Activated CD8-positive, alpha-beta T cell treated with anti-CD3 and anti-CD28 coated beads, Interleukin-2, amount 10 ng/mL, durations not matched to agents 7 days and 5 days (primary cell): Measurements from ENCODE around the gene CMTM2. TPM values are rescaled to one million over a fixed set of nuclear protein-coding genes. Genes with fewer than 3 reads are reported as not detected.

Experiments
- ATAC-seq: fragments of 150-1000 bp; cut with Tn5 transposase; one replicate; pipeline ENCODE4 v1.10.0; 2021; ENCODE audit warnings: moderate library complexity
- CTCF ChIA-PET: fragments of 350-600 bp; sonication (Branson Sonifier 250); formaldehyde crosslinking; loops from one replicate; lab custom pipeline; 2021; ENCODE audit warnings: antibody characterized with exemption; lab: Charles Lee
- POLR2A ChIA-PET: fragments of 350-600 bp; sonication (Branson Sonifier 250); formaldehyde crosslinking; loops from one replicate; lab custom pipeline; 2021; ENCODE audit warnings: antibody characterized with exemption; lab: Charles Lee
- DNase-seq: peaks from one replicate; pipeline ENCODE4 v3.0.0-alpha.2; 2020
- H3K27ac Mint-ChIP-seq: one replicate; pipeline ENCODE4 v1.8.0; 2021; ENCODE audit warnings: mild to moderate bottlenecking, mixed read lengths
- H3K27me3 Mint-ChIP-seq: one replicate; pipeline ENCODE4 v1.8.0; 2021; ENCODE audit warnings: low read depth, mixed read lengths
- H3K36me3 Mint-ChIP-seq: one replicate; pipeline ENCODE4 v1.8.0; 2021; ENCODE audit warnings: low read depth, mixed read lengths
- H3K4me1 Mint-ChIP-seq: one replicate; pipeline ENCODE4 v1.8.0; 2021; ENCODE audit warnings: low read depth, mixed read lengths
- H3K4me3 Mint-ChIP-seq: one replicate; pipeline ENCODE4 v1.8.0; 2021; ENCODE audit warnings: mild to moderate bottlenecking, mixed read lengths
- H3K9me3 Mint-ChIP-seq: one replicate; pipeline ENCODE4 v1.8.0; 2022; ENCODE audit warnings: mixed read lengths; ENCODE audit not compliant: insufficient read depth
- total RNA-seq, 2 experiments: library from RNA; stranded (reverse); gene quantifications; one replicate each; pipeline ENCODE4 v1.2.3, GENCODE V29; 2021

CMTM2 gene
- total RNA-seq, 2 experiments from 2014 or later, result 0.68 to 0.82 TPM

DNA sequence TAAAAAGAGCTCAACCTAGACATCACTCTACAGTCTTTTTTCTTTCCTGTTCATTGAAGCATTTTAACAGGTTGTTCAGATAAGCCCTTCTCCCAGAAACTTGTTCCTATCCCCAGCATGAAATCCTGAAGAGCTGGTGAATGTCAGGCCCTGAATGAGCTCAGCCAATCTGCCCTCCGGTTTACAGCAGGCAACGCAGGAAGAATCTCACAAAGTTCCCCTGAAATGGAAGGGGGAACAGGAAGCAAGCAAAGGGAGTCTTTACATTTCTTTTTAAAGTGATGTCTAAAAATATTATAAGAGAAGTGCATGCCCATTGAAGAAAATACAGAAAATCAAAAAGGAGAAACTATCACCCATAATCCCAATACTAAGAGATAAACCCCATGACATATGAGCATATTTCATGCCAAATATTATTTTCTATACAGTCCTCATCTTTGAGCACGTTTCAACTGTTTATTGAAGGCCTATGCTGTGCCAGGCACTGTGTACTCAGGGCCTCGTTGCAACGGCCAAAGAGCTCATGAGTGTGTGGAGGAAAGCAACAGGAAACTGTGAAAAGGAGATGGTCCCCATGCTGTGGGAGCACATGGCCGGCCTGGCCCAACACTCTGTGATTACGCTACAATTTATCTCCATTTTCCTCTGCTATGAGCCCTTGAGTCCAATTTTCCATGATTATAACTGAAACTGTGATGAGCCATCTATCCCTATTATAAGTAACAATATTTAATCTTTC, 35.1 kb upstream of the CMTM2 start:
- DNase-seq, result no peak
- H3K27ac Mint-ChIP-seq, result no peak overlapping the region
- H3K4me3 Mint-ChIP-seq, result no peak overlapping the region
- ATAC-seq, result no peak
- ChIA-PET POLR2A (interaction anchor here (1.6 to 2.5 kb wide), 2 partner anchors 8 to 60 kb away, joined by 3 to 8 read pairs; partner anchors contain the start of genes CKLF and CMTM3), CTCF (interaction anchor here (1.4 to 1.7 kb wide), 3 partner anchors 8 to 20 kb away, joined by 3 to 6 read pairs (median 5); partner anchors contain the start of gene CKLF)
- peaks cover 37% of the 10 kb centered on the region for H3K4me1 Mint-ChIP-seq
- no peaks in the 10 kb centered on the region for H3K9me3 Mint-ChIP-seq
- H3K36me3 Mint-ChIP-seq, result no peaks in the 10 kb centered on the region
- H3K27me3 Mint-ChIP-seq, result no peaks in the 10 kb centered on the region

DNA sequence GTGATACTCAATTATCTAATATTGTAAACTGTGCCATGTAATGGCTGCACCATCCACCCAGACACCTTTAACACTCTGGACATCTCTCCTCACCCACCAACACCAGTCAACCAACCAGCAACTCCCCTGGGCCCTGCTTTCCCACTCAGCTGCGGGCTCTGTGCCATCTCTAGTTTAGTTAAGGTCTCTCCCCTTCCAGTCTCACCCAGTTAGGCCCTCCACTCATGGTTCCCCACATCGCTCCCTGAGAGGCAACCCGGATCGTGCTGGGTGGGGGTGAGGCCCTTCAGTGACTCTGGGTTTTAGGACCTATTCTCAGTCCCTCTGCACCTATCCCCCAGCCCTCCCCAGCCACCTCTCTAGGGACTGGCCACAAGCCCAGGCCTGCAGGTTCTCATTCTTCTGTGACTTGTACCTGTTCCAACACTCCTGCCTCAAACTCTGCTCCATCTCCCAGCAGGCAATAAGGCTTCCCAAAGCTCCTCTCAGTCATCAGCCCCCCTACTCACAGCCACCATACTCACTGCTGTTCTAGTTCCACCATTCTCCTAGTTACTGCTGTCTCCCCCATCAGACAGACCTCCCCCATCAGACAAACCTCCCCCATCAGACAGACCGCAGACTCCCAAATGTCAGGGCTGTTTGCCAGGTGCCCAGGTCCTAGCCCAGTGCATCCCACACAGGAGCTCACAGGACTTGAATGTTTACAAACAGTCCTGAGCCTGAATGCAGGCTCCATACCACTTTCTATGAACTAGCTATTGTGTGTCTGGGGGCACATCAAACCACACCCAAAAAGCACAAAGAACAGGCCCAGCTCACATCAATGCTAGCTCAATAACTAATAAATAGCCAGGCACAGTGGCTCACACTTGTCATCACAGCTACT, 31.9 kb upstream of the CMTM2 start:
- H3K4me1 Mint-ChIP-seq, result peaks cover 48% of the 10 kb centered on the region
- DNase-seq, result no peak

GRCh38 chr16:66548068-66548467, 31.2 kb upstream of the CMTM2 start:
- H3K4me3 Mint-ChIP-seq, result no peak overlapping the region
- CTCF ChIA-PET, result interaction anchor here (0.8 to 1.4 kb wide), 8 partner anchors 12 to 142 kb away, joined by 3 to 4 read pairs (median 3); no protein-coding TSS in a partner anchor

More for the DNA sequence above, 31.9 kb upstream of the CMTM2 start:
- ChIA-PET CTCF (interaction anchor here (0.8 to 1.4 kb wide), 7 partner anchors 13 to 142 kb away, joined by 3 to 4 read pairs (median 3); no protein-coding TSS in a partner anchor), POLR2A (interaction anchor here (0.8 to 9.3 kb wide), 7 partner anchors 9 to 57 kb away, joined by 3 to 136 read pairs (median 3); no protein-coding TSS in a partner anchor)
- Mint-ChIP-seq H3K27me3 (no peaks in the 10 kb centered on the region), H3K9me3 (no peaks in the 10 kb centered on the region), H3K4me3 (no peak overlapping the region), H3K36me3 (peaks cover under 1% of the 10 kb centered on the region), H3K27ac (no peak overlapping the region)
- no peak for ATAC-seq

GRCh38 chr16:66548868-66549267, 30.4 kb upstream of the CMTM2 start:
- Mint-ChIP-seq H3K9me3 (no peaks in the 10 kb centered on the region), H3K27me3 (no peaks in the 10 kb centered on the region), H3K27ac (peak overlapping the region; percentile 84), H3K36me3 (peaks cover 13% of the 10 kb centered on the region), H3K4me1 (peaks cover 56% of the 10 kb centered on the region), H3K4me3 (peak overlapping the region; percentile 64)
- ChIA-PET CTCF (interaction anchor here (0.8 to 2.8 kb wide), 6 partner anchors 8 to 142 kb away, joined by 3 to 10 read pairs (median 4); no protein-coding TSS in a partner anchor), POLR2A (interaction anchor here (2.1 to 9.3 kb wide), 3 partner anchors 24 to 33 kb away, joined by 6 to 136 read pairs (median 30); no protein-coding TSS in a partner anchor)
- no peak for DNase-seq
- ATAC-seq, result no peak

More at GRCh38 chr16:66548068-66548467, 31.2 kb upstream of the CMTM2 start:
- DNase-seq (no peak), ATAC-seq (no peak)
- H3K4me1 Mint-ChIP-seq, result peaks cover 49% of the 10 kb centered on the region
- no peaks in the 10 kb centered on the region for H3K27me3 Mint-ChIP-seq
- peak overlapping the region; percentile 84 for H3K27ac Mint-ChIP-seq
- H3K36me3 Mint-ChIP-seq, result peaks cover 5% of the 10 kb centered on the region
- H3K9me3 Mint-ChIP-seq, result no peaks in the 10 kb centered on the region
- POLR2A ChIA-PET, result interaction anchor here (0.8 to 9.3 kb wide), 7 partner anchors 9 to 56 kb away, joined by 3 to 136 read pairs (median 3); no protein-coding TSS in a partner anchor

DNA sequence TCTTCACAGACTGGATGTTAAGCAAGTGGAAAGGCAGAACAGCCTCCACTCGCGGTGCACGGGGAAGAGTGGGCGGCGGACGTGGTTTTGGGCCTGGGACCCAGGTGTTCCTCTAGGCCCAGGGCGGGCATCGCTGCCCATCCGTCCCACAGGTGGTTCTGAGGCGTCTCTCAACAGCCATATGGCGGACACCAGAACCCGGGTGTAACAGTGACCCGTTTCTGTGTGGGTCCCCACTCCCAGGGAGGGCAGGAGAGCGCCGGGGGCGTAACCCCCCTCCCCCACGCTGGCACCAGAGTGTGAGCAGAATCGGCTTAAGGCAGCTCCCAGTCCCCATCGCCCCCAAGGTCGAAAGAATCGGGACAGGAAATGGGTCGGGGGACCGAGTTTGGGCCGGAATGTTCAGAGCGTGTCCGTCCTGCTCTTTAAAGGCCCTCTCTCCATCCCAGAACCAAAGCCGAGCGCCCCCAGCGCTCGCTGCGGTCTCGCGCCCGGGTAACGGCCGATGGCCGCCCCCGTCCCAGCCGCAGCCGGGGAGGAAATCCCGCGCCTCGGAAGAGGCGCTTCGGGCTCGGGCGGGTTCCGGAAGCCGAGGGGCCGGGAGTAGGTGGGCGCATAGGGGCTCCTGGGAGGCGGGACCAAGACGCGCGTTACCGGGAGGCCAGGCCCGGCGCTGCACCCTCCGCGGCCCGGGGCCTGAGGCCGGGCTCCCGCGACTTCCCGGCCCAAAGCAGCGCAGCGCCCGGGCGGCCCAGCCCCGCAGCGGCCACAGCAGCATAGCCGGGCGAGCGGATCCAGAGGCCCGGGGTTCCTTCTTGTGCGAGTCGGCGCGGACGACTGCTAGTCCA, 29.8 kb upstream of the CMTM2 start, which contains the start of gene TK2:
TSS of gene TK2 (minus strand) at position 839 of the 848 bp plus-strand sequence. CDS start at position 778, 61 bp downstream.
- Mint-ChIP-seq H3K27ac (peak within 1 kb of the TSS; percentile 84), H3K4me3 (peak within 1 kb of the TSS; percentile 90), H3K4me1 (peaks cover 59% of the 10 kb centered on the region), H3K36me3 (peaks cover 20% of the 10 kb centered on the region), H3K27me3 (no peaks in the 10 kb centered on the region), H3K9me3 (no peaks in the 10 kb centered on the region)
- ATAC-seq, result peak; percentile 38
- POLR2A ChIA-PET, result interaction anchor here (0.6 to 9.3 kb wide), 3 partner anchors 11 to 32 kb away, joined by 3 to 136 read pairs (median 30); no protein-coding TSS in a partner anchor
- DNase-seq, result peak; percentile 55
- CTCF ChIA-PET, result interaction anchor here (0.9 to 5.3 kb wide), 6 partner anchors 9 to 143 kb away, joined by 3 to 63 read pairs (median 7); no protein-coding TSS in a partner anchor

- ChIA-PET CTCF (interaction anchor here (1.1 to 5.3 kb wide), 17 partner anchors 8 to 328 kb away, joined by 3 to 63 read pairs (median 5); partner anchors contain the start of genes CMTM3 and NAE1), POLR2A (interaction anchor here (0.9 to 9.3 kb wide), 12 partner anchors 8 to 143 kb away, joined by 3 to 136 read pairs (median 8); partner anchors contain the start of gene CMTM3)
- H3K4me1 Mint-ChIP-seq, result peaks cover 76% of the 10 kb centered on the region
- no peaks in the 10 kb centered on the region for H3K9me3 Mint-ChIP-seq
- H3K4me3 Mint-ChIP-seq, result peak overlapping the region; percentile 90
- DNase-seq, result peak; percentile 67
- peak; percentile 52 for ATAC-seq
- no peaks in the 10 kb centered on the region for H3K27me3 Mint-ChIP-seq
- peaks cover 36% of the 10 kb centered on the region for H3K36me3 Mint-ChIP-seq
- peak overlapping the region; percentile 92 for H3K27ac Mint-ChIP-seq
Observed at GRCh38 chr16:66551348-66551759, 27.9 kb upstream of the CMTM2 start.

- H3K27ac Mint-ChIP-seq, result peak overlapping the region; percentile 92
- H3K4me1 Mint-ChIP-seq, result peaks cover 77% of the 10 kb centered on the region
- no peak for DNase-seq
- ChIA-PET POLR2A (interaction anchor here (0.9 to 9.3 kb wide), 15 partner anchors 9 to 143 kb away, joined by 3 to 136 read pairs (median 8); partner anchors contain the start of gene CMTM3), CTCF (interaction anchor here (0.6 to 5.3 kb wide), 24 partner anchors 8 to 328 kb away, joined by 3 to 63 read pairs (median 4); partner anchors contain the start of genes CMTM3 and NAE1)
- H3K9me3 Mint-ChIP-seq, result no peaks in the 10 kb centered on the region
- no peaks in the 10 kb centered on the region for H3K27me3 Mint-ChIP-seq
- ATAC-seq, result peak; percentile 5
- H3K36me3 Mint-ChIP-seq, result peaks cover 37% of the 10 kb centered on the region
- H3K4me3 Mint-ChIP-seq, result peak overlapping the region; percentile 90
Observed at GRCh38 chr16:66551788-66552285, 27.4 kb upstream of the CMTM2 start.

DNA sequence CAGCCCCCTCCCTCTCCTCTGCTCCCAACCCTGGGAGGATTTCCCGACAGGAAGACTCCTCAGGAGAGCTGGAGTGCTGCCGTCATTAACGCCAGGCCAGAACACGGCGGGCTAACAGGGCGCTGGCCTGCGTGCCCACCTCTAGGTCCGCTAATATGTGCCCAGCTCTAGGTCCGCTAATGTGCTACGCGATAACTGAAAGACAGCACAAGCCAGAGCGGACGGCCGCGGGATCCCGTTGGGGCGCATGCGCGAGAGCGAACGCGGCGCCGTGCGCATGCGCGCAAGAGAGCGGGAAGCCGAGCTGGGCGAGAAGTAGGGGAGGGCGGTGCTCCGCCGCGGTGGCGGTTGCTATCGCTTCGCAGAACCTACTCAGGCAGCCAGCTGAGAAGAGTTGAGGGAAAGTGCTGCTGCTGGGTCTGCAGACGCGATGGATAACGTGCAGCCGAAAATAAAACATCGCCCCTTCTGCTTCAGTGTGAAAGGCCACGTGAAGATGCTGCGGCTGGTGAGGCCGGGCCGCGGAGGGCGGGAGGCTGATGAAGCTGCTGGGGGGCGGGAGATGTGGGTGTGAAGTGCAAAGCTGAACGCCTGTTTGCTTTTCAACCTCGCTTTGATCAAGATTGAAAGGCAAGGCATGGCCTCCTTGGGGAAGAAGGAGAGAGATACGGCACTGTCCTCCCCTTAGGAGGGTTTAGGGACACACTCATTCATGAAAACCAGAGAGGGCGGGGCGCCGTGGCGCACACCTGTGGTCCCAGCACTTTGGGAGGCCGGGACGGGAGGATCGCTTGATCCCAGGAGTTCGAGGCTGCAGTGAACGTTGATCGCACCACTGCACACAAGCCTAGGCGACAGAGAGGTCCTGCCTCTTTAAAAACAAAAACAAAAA, 26.7 kb upstream of the CMTM2 start, which contains the start of gene CKLF:
TSS of gene CKLF (plus strand) at position 291 of the 892 bp plus-strand sequence. CDS start at position 431, 140 bp downstream.
- peaks cover 75% of the 10 kb centered on the region for H3K4me1 Mint-ChIP-seq
- H3K27ac Mint-ChIP-seq, result peak within 1 kb of the TSS; percentile 92
- peak; percentile 80 for ATAC-seq
- peak; percentile 93 for DNase-seq
- no peaks in the 10 kb centered on the region for H3K9me3 Mint-ChIP-seq
- peaks cover 40% of the 10 kb centered on the region for H3K36me3 Mint-ChIP-seq
- ChIA-PET POLR2A (interaction anchor here (0.6 to 9.3 kb wide), 23 partner anchors 9 to 321 kb away, joined by 3 to 136 read pairs (median 4); partner anchors contain the start of genes CMTM2 and CMTM3), CTCF (interaction anchor here (0.6 to 5.3 kb wide), 23 partner anchors 9 to 321 kb away, joined by 3 to 63 read pairs (median 4); partner anchors contain the start of genes CMTM3, DYNC1LI2 and NAE1)
- H3K4me3 Mint-ChIP-seq, result peak within 1 kb of the TSS; percentile 90
- no peaks in the 10 kb centered on the region for H3K27me3 Mint-ChIP-seq

- H3K9me3 Mint-ChIP-seq, result no peaks in the 10 kb centered on the region
- peak overlapping the region; percentile 90 for H3K4me3 Mint-ChIP-seq
- ChIA-PET POLR2A (interaction anchor here (0.6 to 9.3 kb wide), 16 partner anchors 10 to 276 kb away, joined by 3 to 136 read pairs (median 8); partner anchors contain the start of genes CMTM2 and CMTM3), CTCF (interaction anchor here (0.8 to 5.3 kb wide), 13 partner anchors 10 to 320 kb away, joined by 3 to 63 read pairs (median 11); partner anchors contain the start of genes DYNC1LI2 and NAE1)
- peak overlapping the region; percentile 92 for H3K27ac Mint-ChIP-seq
- peaks cover 75% of the 10 kb centered on the region for H3K4me1 Mint-ChIP-seq
- peaks cover 44% of the 10 kb centered on the region for H3K36me3 Mint-ChIP-seq
- ATAC-seq (no peak), DNase-seq (no peak)
- no peaks in the 10 kb centered on the region for H3K27me3 Mint-ChIP-seq
Observed at GRCh38 chr16:66553223-66553622, 26.0 kb upstream of the CMTM2 start.
